HCT116 (cell line): ENCODE results near the gene MYOF. TPM values are rescaled to one million over a fixed set of nuclear protein-coding genes. Genes with fewer than 3 reads are reported as not detected.

Experiments used
- ATAC-seq: fragments of 200-7000 bp; cut with Tn5 transposase; 2 replicates; pipeline ENCODE4 v1.9.1; 2020; ENCODE audit warnings: mild to moderate bottlenecking, moderate library complexity
- BruUV-seq: library from RNA; stranded (reverse); fragments of 400-500 nt; replicated peaks from 2 replicates; lab custom pipeline; 2021; lab: Mats Ljungman, UMichigan
- CTCF ChIA-PET: fragments of 300-600 bp; sonication (Branson Sonifier 250); formaldehyde crosslinking; loops from one replicate; lab custom pipeline; 2021; ENCODE audit warnings: antibody characterized with exemption; lab: Charles Lee
- POLR2A ChIA-PET: fragments of 300-600, 350-600 bp; sonication (Branson Sonifier 250); formaldehyde crosslinking; loops from one replicate; lab custom pipeline; 2021; ENCODE audit warnings: antibody characterized with exemption; lab: Charles Lee
- RAD21 ChIA-PET, 2 experiments: fragments of 300-600 bp; sonication (Branson Sonifier 250); formaldehyde crosslinking; loops; one replicate each; lab custom pipeline; 2023; ENCODE audit warnings: low total read pairs in 2 of 2; ENCODE audit not compliant: uncharacterized antibody in 2 of 2, unreplicated experiment in 2 of 2, low non-redundant PET in 1 of 2; lab: Charles Lee
- DNase-seq: peaks from one replicate; pipeline ENCODE4 v3.0.0-alpha.2; 2010; ENCODE audit warnings: low read depth, low spot score
- H2AFZ ChIP-seq: fragments of 200-600 bp; shearing (Covaris generic), sonication (generic); 2 replicates; pipeline ENCODE4 v1.6.1; 2017; ENCODE audit warnings: low read depth, mixed run types, mixed read lengths, antibody characterized with exemption, low read length; ENCODE audit not compliant: poor library complexity, severe bottlenecking
- H3K27ac ChIP-seq: 2 replicates; pipeline ENCODE4 v1.5.1; 2012; ENCODE audit warnings: low read depth, low read length
- H3K27me3 ChIP-seq: fragments of 200-600 bp; sonication (generic); 2 replicates; pipeline ENCODE4 v1.6.1; 2016; ENCODE audit warnings: mixed run types, low read length, mixed read lengths; ENCODE audit not compliant: insufficient read depth
- H3K36me3 ChIP-seq, 2 experiments: fragments of 200-500 bp in 1 of 2; fragments of 200-600 bp in 1 of 2; sonication (Bioruptor generic) in 1 of 2; sonication (generic) in 1 of 2; 2 replicates each; pipeline versions ENCODE4 v1.5.1 to v1.6.1; 2014 to 2016; ENCODE audit warnings: low read length in 2 of 2, inconsistent platforms in 1 of 2, mixed read lengths in 1 of 2, mixed run types in 1 of 2; ENCODE audit not compliant: insufficient read depth in 2 of 2, control insufficient read depth in 1 of 2
- H3K4me1 ChIP-seq, 2 experiments: fragments of 200-600 bp in 1 of 2; sonication (generic) in 1 of 2; 2 replicates each; pipeline versions ENCODE4 v1.5.1 to v1.6.1; 2012 to 2017; ENCODE audit warnings: low read length in 2 of 2, inconsistent platforms in 1 of 2, mild to moderate bottlenecking in 1 of 2, mixed read lengths in 1 of 2, mixed run types in 1 of 2, moderate library complexity in 1 of 2; ENCODE audit not compliant: insufficient read depth in 2 of 2, control insufficient read depth in 1 of 2
- H3K4me2 ChIP-seq: fragments of 200-600 bp; sonication (generic); 2 replicates; pipeline ENCODE4 v1.6.1; 2017; ENCODE audit warnings: mixed run types, low read length, mixed read lengths
- H3K4me3 ChIP-seq, 2 experiments: fragments of 200-600 bp in 1 of 2; sonication (generic) in 1 of 2; replicated peaks in 1 of 2; 2 replicates each; pipeline ENCODE4 v1.5.1; 2011 to 2016; ENCODE audit warnings: low read length in 2 of 2, control low read depth in 1 of 2, low read depth in 1 of 2, mild to moderate bottlenecking in 1 of 2, mixed read lengths in 1 of 2, mixed run types in 1 of 2
- H3K79me2 ChIP-seq: fragments of 200-600 bp; sonication (generic); 2 replicates; pipeline ENCODE4 v1.6.1; 2017; ENCODE audit warnings: mild to moderate bottlenecking, mixed run types, low read length, moderate library complexity, mixed read lengths; ENCODE audit not compliant: insufficient read depth
- H3K9ac ChIP-seq: fragments of 200-600 bp; sonication (generic); 2 replicates; pipeline ENCODE4 v1.6.1; 2016; ENCODE audit warnings: low read length, mixed read lengths
- H3K9me2 ChIP-seq: fragments of 200-600 bp; sonication (generic), shearing (Covaris generic); 2 replicates; pipeline ENCODE4 v1.6.1; 2017; ENCODE audit warnings: mixed run types, mild to moderate bottlenecking, moderate library complexity; ENCODE audit not compliant: insufficient read depth
- H3K9me3 ChIP-seq, 2 experiments: fragments of 200-500 bp in 1 of 2; fragments of 200-600 bp in 1 of 2; sonication (Bioruptor generic) in 1 of 2; sonication (generic) in 1 of 2; 2 replicates each; pipeline ENCODE4 v1.6.1; 2014 to 2017; ENCODE audit warnings: low read length in 2 of 2, mixed read lengths in 2 of 2, inconsistent platforms in 1 of 2, low read depth in 1 of 2, mild to moderate bottlenecking in 1 of 2, mixed run types in 1 of 2, moderate library complexity in 1 of 2; ENCODE audit not compliant: control insufficient read depth in 1 of 2, insufficient read depth in 1 of 2
- H4K20me1 ChIP-seq: fragments of 200-600 bp; sonication (generic), shearing (Covaris generic); 2 replicates; pipeline ENCODE4 v1.6.1; 2017; ENCODE audit warnings: mixed run types, mild to moderate bottlenecking, moderate library complexity; ENCODE audit not compliant: insufficient read depth
- CTCF ChIP-seq, 3 experiments: fragments of 200-600 bp in 1 of 3; sonication (generic) in 1 of 3; IDR thresholded peaks in 2 of 3; conservative IDR thresholded peaks in 1 of 3; 2 replicates each; pipeline ENCODE4 v1.5.1; 2012 to 2017; ENCODE audit warnings: low read depth in 2 of 3, low read length in 2 of 3, antibody characterized with exemption in 1 of 3, borderline replicate concordance in 1 of 3, control low read depth in 1 of 3, mild to moderate bottlenecking in 1 of 3, mixed read lengths in 1 of 3, mixed run types in 1 of 3, moderate library complexity in 1 of 3; ENCODE audit not compliant: insufficient read depth in 1 of 3
- ELF1 ChIP-seq: IDR thresholded peaks from 2 replicates; pipeline ENCODE4 v1.6.1; 2012; ENCODE audit warnings: low read depth, borderline replicate concordance
- EZH2 ChIP-seq: fragments of 200-600 bp; sonication (generic); IDR thresholded peaks from 2 replicates; pipeline ENCODE4 v1.6.1; 2017; ENCODE audit warnings: antibody characterized with exemption, mixed run types
- JUND ChIP-seq: IDR thresholded peaks from 2 replicates; pipeline ENCODE4 v1.6.1; 2012
- POLR2A ChIP-seq: IDR thresholded peaks from 2 replicates; pipeline ENCODE4 v1.7.0; 2011; ENCODE audit warnings: borderline replicate concordance; ENCODE audit not compliant: insufficient read depth, insufficient read length; ENCODE audit errors: extremely low read depth
- SIN3A ChIP-seq: IDR thresholded peaks from 2 replicates; pipeline ENCODE4 v1.6.1; 2012; ENCODE audit warnings: low read depth
- SRF ChIP-seq: IDR thresholded peaks from 2 replicates; pipeline ENCODE4 v1.6.1; 2012; ENCODE audit warnings: low read depth
- ZBTB33 ChIP-seq: IDR thresholded peaks from 2 replicates; pipeline ENCODE4 v1.6.1; 2011; ENCODE audit warnings: mild to moderate bottlenecking, low read length, moderate library complexity; ENCODE audit not compliant: insufficient replicate concordance; ENCODE audit errors: extremely low read depth
- ZFX ChIP-seq: fragments of 450-650 bp; IDR thresholded peaks from 2 replicates; pipeline ENCODE4 v1.6.1; 2017
- intact Hi-C: fragments of 100-400 bp; cut with micrococcal nuclease; formaldehyde crosslinking; loops from 2 replicates; pipeline ENCODE4 v1.10.0; 2022
- total RNA-seq: library from RNA; stranded (reverse); gene quantifications from one replicate; pipeline ENCODE4 v1.2.1, GENCODE V29; 2021; ENCODE audit not compliant: unreplicated experiment
- TF ChIP-seq, protein P1 (sequence below): IDR thresholded peaks from 2 replicates; pipeline ENCODE4 v1.6.1; 2012

MYOF gene
- total RNA-seq, 1 experiment from 2014 or later = 250 TPM

DNA sequence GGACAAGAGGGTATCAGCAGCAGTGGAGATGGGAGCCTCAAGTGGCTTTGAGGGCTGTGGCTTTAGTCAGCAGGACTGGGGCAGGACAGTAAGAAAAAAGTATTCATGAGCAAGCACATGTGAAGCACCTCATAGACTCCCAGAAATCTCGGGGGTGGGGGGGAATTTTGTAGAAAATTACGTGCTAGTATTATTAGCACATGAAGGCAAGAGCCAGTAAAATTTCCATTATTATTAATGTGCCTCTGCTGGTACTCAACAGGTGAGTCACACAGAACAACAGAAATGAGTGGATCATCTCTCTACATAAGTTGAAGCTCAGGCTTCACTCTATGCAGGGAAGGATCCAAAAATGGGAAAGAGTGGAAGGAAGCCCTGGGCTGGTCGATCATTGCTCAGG, 114.5 kb downstream of the MYOF start:
- Histone ChIP-seq H3K4me3 (no peak overlapping the region), H3K9me2 (no peaks in the 10 kb centered on the region), H3K27ac (no peak overlapping the region), H3K79me2 (no peaks in the 10 kb centered on the region; the same call in 1 of the 2 replicates), H3K4me1 (no peaks in the 10 kb centered on the region), H2AFZ (no peak overlapping the region), H3K9me3 (no peaks in the 10 kb centered on the region), H3K4me2 (no peak overlapping the region), H3K9ac (no peak overlapping the region), H3K27me3 (no peaks in the 10 kb centered on the region), H3K36me3 (peaks cover 64 to 88% of the 10 kb centered on the region in 2 experiments), H4K20me1 (no peaks in the 10 kb centered on the region)
- no TSS peak for BruUV-seq
- TF ChIP-seq SIN3A (no peak), CTCF (IDR thresholded peaks at IDR 0.05 in 2 of 3, conservative IDR thresholded peaks at IDR 0.05 in 1 of 3; ENCODE audit: borderline replicate concordance in 1 of 3, insufficient read depth in 1 of 3, low read depth in 2 of 3, low read length in 2 of 3) (no peak), ZBTB33 (no peak), JUND (no peak), ELF1 (no peak), POLR2A (no peak), SRF (no peak), EZH2 (no peak), ZFX (no peak)
- TF ChIP-seq, protein P1, sequence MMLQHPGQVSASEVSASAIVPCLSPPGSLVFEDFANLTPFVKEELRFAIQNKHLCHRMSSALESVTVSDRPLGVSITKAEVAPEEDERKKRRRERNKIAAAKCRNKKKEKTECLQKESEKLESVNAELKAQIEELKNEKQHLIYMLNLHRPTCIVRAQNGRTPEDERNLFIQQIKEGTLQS = no peak
- DNase-seq (no peak), ATAC-seq (no peak)
- ChIA-PET RAD21 (no interaction called here), CTCF (no interaction called here), POLR2A (no interaction called here)
- intact Hi-C loops = no loop called here
